Measurements from ENCODE around the gene PC.

The PC gene

GRCh38 chr11:66950112-66950535 lies 8.1 kb downstream of the PC start:
- DNase-seq = no peak

GRCh38 chr11:66938582-66939135 lies 19.5 kb downstream of the PC start:
- DNase-seq = no peak

- DNase-seq = no peak
Observed at GRCh38 chr11:66937193-66937733, 20.9 kb downstream of the PC start.

- DNase-seq = no peak
Observed at GRCh38 chr11:66936311-66936711, 21.9 kb downstream of the PC start.

- no peak for DNase-seq
Observed at GRCh38 chr11:66934950-66935779, 23.0 kb downstream of the PC start.

GRCh38 chr11:66933531-66933930 lies 24.7 kb downstream of the PC start:
- no peak for DNase-seq

GRCh38 chr11:66932543-66932942 lies 25.6 kb downstream of the PC start:
- DNase-seq = no peak

GRCh38 chr11:66929753-66930152 lies 28.4 kb downstream of the PC start:
- no peak for DNase-seq

GRCh38 chr11:66924272-66924671 lies 33.9 kb downstream of the PC start:
- DNase-seq = no peak

- no peak for DNase-seq
Observed at GRCh38 chr11:66922551-66922950, 35.6 kb downstream of the PC start.

GRCh38 chr11:66920978-66921784 lies 37.0 kb downstream of the PC start:
- DNase-seq = no peak

GRCh38 chr11:66919923-66920322 lies 38.3 kb downstream of the PC start:
- DNase-seq = no peak

- DNase-seq = no peak
Observed at GRCh38 chr11:66918741-66919140, 39.4 kb downstream of the PC start.

GRCh38 chr11:66915866-66916265 lies 42.3 kb downstream of the PC start:
- DNase-seq = no peak

GRCh38 chr11:66915046-66915832 lies 42.9 kb downstream of the PC start:
- DNase-seq = no peak

GRCh38 chr11:66914505-66914904 lies 43.7 kb downstream of the PC start:
- DNase-seq = no peak

- DNase-seq = no peak
Observed at GRCh38 chr11:66912911-66913310, 45.3 kb downstream of the PC start.

- no peak for DNase-seq
Observed at GRCh38 chr11:66912361-66912760, 45.8 kb downstream of the PC start.

GRCh38 chr11:66910669-66911068 lies 47.5 kb downstream of the PC start:
- DNase-seq = no peak

GRCh38 chr11:66910016-66910415 lies 48.2 kb downstream of the PC start:
- no peak for DNase-seq

GRCh38 chr11:66909181-66909580 lies 49.0 kb downstream of the PC start:
- no peak for DNase-seq

- DNase-seq = no peak
Observed at GRCh38 chr11:66907751-66908630, 50.2 kb downstream of the PC start.
